Endothelial cell of umbilical vein (primary cell): Measurements from ENCODE around the gene SLC22A17. TPM values are rescaled to one million over a fixed set of nuclear protein-coding genes. Genes with fewer than 3 reads are reported as not detected.

Source experiments
- BruUV-seq: library from RNA; stranded (reverse); fragments of 400-500 nt; replicated peaks from 2 replicates; lab custom pipeline; 2021; lab: Mats Ljungman, UMichigan
- CTCF ChIA-PET: fragments of 300-600, 350-600 bp; sonication (Branson Sonifier 250); formaldehyde crosslinking; loops from one replicate; lab custom pipeline; 2021; ENCODE audit warnings: antibody characterized with exemption, inconsistent platforms; lab: Charles Lee
- POLR2A ChIA-PET: fragments of 300-600, 350-600 bp; sonication (Branson Sonifier 250); formaldehyde crosslinking; loops from one replicate; lab custom pipeline; 2021; ENCODE audit warnings: antibody characterized with exemption, inconsistent platforms; lab: Charles Lee
- DNase-seq: peaks from one replicate; pipeline ENCODE4 v3.0.0-alpha.2; 2011; ENCODE audit warnings: low read depth, low spot score
- FAIRE-seq: peaks from 2 replicates; lab custom pipeline; 2011; peaks lifted over from hg19 to GRCh38; lab: Jason Lieb, UNC
- H2AFZ ChIP-seq: 2 replicates; pipeline ENCODE4 v1.6.0; 2012; ENCODE audit warnings: low read depth, low read length, control low read depth, inconsistent platforms
- H3K27ac ChIP-seq: 2 replicates; pipeline ENCODE4 v1.5.1; 2011; ENCODE audit warnings: low read depth, mild to moderate bottlenecking, control low read depth, low read length, moderate library complexity; ENCODE audit not compliant: insufficient read depth
- H3K27me3 ChIP-seq, 2 experiments: 2 replicates each; pipeline versions ENCODE4 v1.6.0 to v1.6.1; 2011; ENCODE audit warnings: low read length in 2 of 2, mixed read lengths in 1 of 2; ENCODE audit not compliant: control insufficient read depth in 2 of 2, insufficient read depth in 2 of 2
- H3K36me3 ChIP-seq, 2 experiments: 2 replicates in 1 of 2; 3 replicates in 1 of 2; pipeline ENCODE4 v1.5.1; 2011; ENCODE audit warnings: low read length in 2 of 2, mild to moderate bottlenecking in 1 of 2, moderate library complexity in 1 of 2; ENCODE audit not compliant: control insufficient read depth in 2 of 2, insufficient read depth in 2 of 2; ENCODE audit errors: extremely low read depth in 1 of 2
- H3K4me1 ChIP-seq: 3 replicates; pipeline ENCODE4 v1.5.1; 2011; ENCODE audit warnings: mild to moderate bottlenecking, low read length; ENCODE audit not compliant: control insufficient read depth, insufficient read depth; ENCODE audit errors: extremely low read depth
- H3K4me2 ChIP-seq: 2 replicates; pipeline ENCODE4 v1.6.1; 2011; ENCODE audit warnings: low read length, control low read depth, mixed read lengths; ENCODE audit not compliant: insufficient read depth
- H3K4me3 ChIP-seq, 3 experiments: fragments of 200-600 bp in 1 of 3; sonication (generic), shearing (Covaris generic) in 1 of 3; replicated peaks in 1 of 3; 2 replicates each; pipeline ENCODE4 v1.5.1; 2011 to 2016; ENCODE audit warnings: control low read depth in 3 of 3, low read length in 3 of 3, mild to moderate bottlenecking in 2 of 3, inconsistent platforms in 1 of 3, low read depth in 1 of 3, moderate library complexity in 1 of 3; ENCODE audit not compliant: insufficient read depth in 1 of 3
- H3K79me2 ChIP-seq: 2 replicates; pipeline ENCODE4 v1.6.0; 2012; ENCODE audit warnings: low read length, inconsistent platforms; ENCODE audit not compliant: control insufficient read depth, insufficient read depth
- H3K9ac ChIP-seq: replicated peaks from 2 replicates; pipeline ENCODE3; 2011; ENCODE audit warnings: low read length, control low read depth; ENCODE audit not compliant: insufficient read depth; ENCODE audit errors: extremely low read depth
- H3K9me1 ChIP-seq: replicated peaks from 3 replicates; pipeline ENCODE4 v1.6.0; 2011; ENCODE audit warnings: mild to moderate bottlenecking, low read length; ENCODE audit not compliant: control insufficient read depth, insufficient read depth; ENCODE audit errors: extremely low read depth
- H3K9me3 ChIP-seq: replicated peaks from 2 replicates; pipeline ENCODE4 v1.5.1; 2012; ENCODE audit warnings: low read length, inconsistent platforms; ENCODE audit not compliant: control insufficient read depth, insufficient read depth
- H4K20me1 ChIP-seq: replicated peaks from 2 replicates; pipeline ENCODE3; 2011; ENCODE audit warnings: mild to moderate bottlenecking, low read length; ENCODE audit not compliant: control insufficient read depth, insufficient read depth; ENCODE audit errors: extremely low read depth
- CTCF ChIP-seq, 2 donors: IDR thresholded peaks; 1 replicate in 1 of 2; 2 replicates in 1 of 2; pipeline ENCODE4 v1.5.1; 2011; ENCODE audit warnings: low read length in 2 of 2, mild to moderate bottlenecking in 2 of 2, moderate library complexity in 2 of 2, control low read depth in 1 of 2, inconsistent platforms in 1 of 2, low read depth in 1 of 2; ENCODE audit not compliant: insufficient read depth in 1 of 2; ENCODE audit errors: extremely low read depth in 1 of 2
- EZH2 ChIP-seq: IDR thresholded peaks from 2 replicates; pipeline ENCODE4 v1.6.1; 2012; ENCODE audit warnings: borderline replicate concordance, low read depth, mild to moderate bottlenecking, moderate library complexity, low read length, inconsistent platforms; ENCODE audit not compliant: severe bottlenecking
- FOS ChIP-seq: IDR thresholded peaks from 2 replicates; pipeline ENCODE4 v1.6.1; 2011; ENCODE audit warnings: mild to moderate bottlenecking, low read length, moderate library complexity, borderline replicate concordance; ENCODE audit not compliant: insufficient read depth
- GATA2 ChIP-seq: IDR thresholded peaks from 2 replicates; pipeline ENCODE4 v1.7.0; 2011; ENCODE audit warnings: low read depth, mild to moderate bottlenecking, moderate library complexity, mixed read lengths, low read length; ENCODE audit not compliant: insufficient read length, insufficient read depth
- JUN ChIP-seq: IDR thresholded peaks from 2 replicates; pipeline ENCODE4 v1.6.1; 2011; ENCODE audit warnings: borderline replicate concordance, low read depth; ENCODE audit not compliant: insufficient read length, insufficient read depth
- MYC ChIP-seq: IDR thresholded peaks from one replicate; pipeline ENCODE4 v1.6.1; 2011; ENCODE audit warnings: mild to moderate bottlenecking, low read depth, low read length
- POLR2A ChIP-seq: IDR thresholded peaks from 2 replicates; pipeline ENCODE4 v1.6.1; 2012; ENCODE audit warnings: low read depth, mild to moderate bottlenecking, control low read depth, low read length
- dilution Hi-C: fragments of 300-500 bp; cut with MboI; formaldehyde crosslinking; loops from one replicate; pipeline ENCODE4 v1.15.0; 2019; ENCODE audit warnings: low sequenced_read_pairs; ENCODE audit not compliant: extremely low pct_ligation_motif_present
- intact Hi-C: fragments of 100-400 bp; cut with micrococcal nuclease; formaldehyde crosslinking; loops from one replicate; pipeline ENCODE4 v1.10.0; 2022
- polyA plus RNA-seq, 4 experiments: library from polyadenylated mRNA; depleted of rRNA in 3 of 4; stranded (reverse) in 3 of 4; unstranded in 1 of 4; fragments of >200 nt; gene quantifications; 2 replicates each; pipeline versions ENCODE4 v1.2.1 to v1.2.3, GENCODE V29; 2011 to 2012; ENCODE audit warnings: missing spikeins in 1 of 4
- total RNA-seq: library from RNA; stranded (reverse); gene quantifications from 2 replicates; pipeline ENCODE4 v1.2.3, GENCODE V29; 2021

The SLC22A17 gene
- total and polyA plus RNA-seq, 2 donors (not counting 3 experiments of a cell fraction or from before 2014, with no cell fraction given) = 2.9 to 4.6 TPM

GRCh38 chr14:23373041-23373440 lies 20.4 kb upstream of the SLC22A17 start:
- POLR2A ChIA-PET = no interaction called here

GRCh38 chr14:23372509-23372908 lies 19.8 kb upstream of the SLC22A17 start, which contains the start of gene IL25:
TSS of gene IL25 (plus strand) at chr14:23372809.
- POLR2A ChIA-PET = no interaction called here
- dilution Hi-C loops = no loop called here
- Histone ChIP-seq H3K4me3 (no peak within 1 kb of the TSS), H3K27ac (no peak within 1 kb of the TSS), H2AFZ (no peak within 1 kb of the TSS), H3K27me3 (peaks cover 8 to 12% of the 10 kb centered on the region in 2 experiments), H3K9me1 (no peaks in the 10 kb centered on the region), H4K20me1 (no peaks in the 10 kb centered on the region), H3K9ac (no peak within 1 kb of the TSS), H3K4me1 (no peaks in the 10 kb centered on the region), H3K4me2 (no peak within 1 kb of the TSS), H3K9me3 (no peaks in the 10 kb centered on the region), H3K79me2 (no peaks in the 10 kb centered on the region), H3K36me3 (no peaks in the 10 kb centered on the region)
- intact Hi-C loops = no loop called here
- TF ChIP-seq POLR2A = no peak
- TF ChIP-seq GATA2 = no peak
- no peak for TF ChIP-seq CTCF (IDR thresholded peaks at IDR 0.05; ENCODE audit: extremely low read depth in 1 of 2, insufficient read depth in 1 of 2, low read depth in 1 of 2, low read length in 2 of 2)
- no peak for TF ChIP-seq JUN
- no peak for TF ChIP-seq MYC
- DNase-seq (no peak), FAIRE-seq (no peak)
- no TSS peak for BruUV-seq
- CTCF ChIA-PET = no interaction called here

More at GRCh38 chr14:23373041-23373440, 20.4 kb upstream of the SLC22A17 start:
- H3K9ac ChIP-seq = no peak overlapping the region
- BruUV-seq = no TSS peak
- H3K9me3 ChIP-seq = no peaks in the 10 kb centered on the region
- H3K27me3 ChIP-seq = peaks cover 4 to 6% of the 10 kb centered on the region in 2 experiments
- CTCF ChIA-PET = no interaction called here
- H2AFZ ChIP-seq = no peak overlapping the region
- H3K27ac ChIP-seq = no peak overlapping the region
- no peak overlapping the region for H3K4me2 ChIP-seq
- H3K9me1 ChIP-seq = no peaks in the 10 kb centered on the region
- no peaks in the 10 kb centered on the region for H4K20me1 ChIP-seq
- no peaks in the 10 kb centered on the region for H3K36me3 ChIP-seq
- no peak overlapping the region for H3K4me3 ChIP-seq
- dilution Hi-C loops (no loop called here), intact Hi-C loops (no loop called here)
- no peak for DNase-seq
- no peak for TF ChIP-seq MYC
- TF ChIP-seq EZH2 = no peak
- TF ChIP-seq JUN = no peak
- TF ChIP-seq FOS = no peak
- TF ChIP-seq GATA2 = no peak
- no peaks in the 10 kb centered on the region for H3K79me2 ChIP-seq
- no peaks in the 10 kb centered on the region for H3K4me1 ChIP-seq
- FAIRE-seq = no peak
